Activated CD8-positive, alpha-beta memory T cell treated with anti-CD3 and anti-CD28 coated beads for 36 hours (primary cell): ENCODE data around the gene TMEM74B. TPM values are rescaled to one million over a fixed set of nuclear protein-coding genes. Genes with fewer than 3 reads are reported as not detected.
"Not testable (repeated sequence)": the region's sequence is repeated elsewhere in the genome, so short reads cannot be mapped to it uniquely, and the experiment has no call there.

Experiments
- CTCF ChIA-PET: fragments of 350-600 bp; sonication (Branson Sonifier 250); formaldehyde crosslinking; loops from one replicate; lab custom pipeline; 2021; ENCODE audit warnings: antibody characterized with exemption; lab: Charles Lee
- POLR2A ChIA-PET: fragments of 350-600 bp; sonication (Branson Sonifier 250); formaldehyde crosslinking; loops from one replicate; lab custom pipeline; 2021; ENCODE audit warnings: antibody characterized with exemption; lab: Charles Lee
- total RNA-seq, 2 experiments: library from RNA; stranded (reverse); gene quantifications; one replicate each; pipeline ENCODE4 v1.2.3, GENCODE V29; 2021

Gene TMEM74B
- total RNA-seq, 2 experiments from 2014 or later: 0.23 to 0.40 TPM

DNA sequence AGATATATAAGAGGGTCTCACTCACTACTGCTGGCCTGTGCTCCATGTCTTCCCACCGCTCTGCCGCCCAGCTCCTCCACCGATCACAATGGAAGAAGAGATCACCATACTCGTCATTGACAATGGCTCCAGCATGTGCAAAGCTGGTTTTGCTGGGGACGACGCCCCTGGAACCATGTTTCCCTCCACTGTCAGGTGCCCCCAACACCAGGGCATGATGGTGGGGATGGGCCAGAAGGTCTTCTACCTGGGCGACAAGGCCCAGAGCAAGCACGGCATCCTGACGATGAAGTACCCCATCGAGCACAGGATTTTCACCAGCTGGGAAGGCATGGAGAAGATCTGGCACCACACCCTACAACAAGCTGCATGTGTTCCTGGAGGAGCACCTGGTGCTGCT, 24.3 kb downstream of the TMEM74B start:
- CTCF ChIA-PET: no interaction called here

DNA sequence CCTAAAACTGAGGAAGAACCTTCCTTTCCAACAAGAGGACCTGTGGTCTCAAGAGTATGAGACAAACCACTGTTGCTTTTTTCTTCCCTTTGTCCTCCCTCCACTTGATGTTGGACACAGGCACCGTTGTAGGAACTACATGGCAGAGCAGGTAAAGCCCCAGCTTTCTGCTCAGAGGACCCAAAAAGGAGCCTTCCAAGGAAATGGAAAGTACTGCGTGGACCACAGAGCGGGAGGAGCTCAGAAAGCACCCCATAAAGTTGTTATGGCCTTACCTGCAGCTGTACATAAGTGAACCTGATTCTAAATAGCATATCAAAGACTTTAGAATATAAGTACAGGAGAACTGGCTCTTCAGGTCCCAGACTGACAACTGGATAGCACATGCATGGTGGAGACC, 29.4 kb downstream of the TMEM74B start:
- ChIA-PET CTCF (no interaction called here), POLR2A (no interaction called here)

More for the DNA sequence above, 24.3 kb downstream of the TMEM74B start:
- POLR2A ChIA-PET: no interaction called here

DNA sequence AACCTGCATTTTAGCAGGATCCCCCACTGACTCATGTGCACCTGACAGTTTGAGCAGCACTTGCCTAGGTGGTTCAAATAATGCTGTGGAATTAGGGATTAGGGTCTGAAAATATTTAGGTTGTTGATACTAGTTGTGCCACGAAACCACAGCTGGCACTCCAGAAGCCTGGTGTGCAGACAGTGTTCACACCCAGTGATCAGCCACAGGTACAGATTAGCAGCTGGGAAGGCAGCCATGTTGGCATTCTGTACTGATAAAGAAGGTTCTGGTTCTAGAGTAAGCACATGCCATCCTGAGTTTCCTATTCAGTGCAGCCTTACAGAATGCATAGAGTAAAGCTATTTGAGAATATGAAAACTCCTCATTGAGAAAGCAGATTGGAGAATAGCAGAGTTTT, 30.1 kb downstream of the TMEM74B start:
- ChIA-PET POLR2A (no interaction called here), CTCF (no interaction called here)

DNA sequence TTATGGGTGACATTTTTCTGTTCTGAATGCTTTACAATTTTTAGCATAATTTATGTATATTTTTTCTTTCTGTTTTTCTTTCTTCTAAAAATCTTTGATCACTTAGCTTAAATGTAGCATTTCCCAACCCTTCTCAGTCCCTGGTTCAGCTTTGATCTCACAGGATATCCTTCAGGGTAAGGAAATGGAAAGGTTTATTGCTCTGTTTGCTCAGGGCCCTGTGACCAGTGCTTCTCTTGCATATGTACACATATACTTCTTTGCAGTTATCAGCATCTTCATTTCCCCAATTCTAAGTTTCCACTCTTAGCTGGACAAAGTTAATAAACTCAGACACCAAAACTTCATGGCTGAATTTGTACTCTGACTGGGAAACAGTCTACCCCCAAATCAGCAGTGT, 30.6 kb downstream of the TMEM74B start:
- POLR2A ChIA-PET: no interaction called here
- CTCF ChIA-PET: no interaction called here

DNA sequence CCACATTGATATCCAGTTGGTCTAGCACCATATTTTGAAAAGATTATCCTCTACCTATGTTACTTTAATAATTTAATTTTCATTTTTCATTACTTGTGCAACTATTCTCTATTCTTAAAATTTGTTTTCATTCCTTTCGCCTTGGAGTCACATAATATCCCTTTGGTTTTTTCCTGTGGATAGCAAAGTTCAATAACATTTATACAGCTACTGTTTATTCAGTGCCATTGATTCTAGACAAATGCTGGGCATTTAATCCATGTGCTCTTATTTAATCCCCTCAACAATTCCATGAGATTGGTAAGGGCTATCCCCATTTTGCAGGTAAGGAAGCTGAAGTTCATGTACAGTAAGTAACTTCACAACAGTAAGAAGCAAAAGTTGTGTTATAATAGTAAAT, 33.8 kb downstream of the TMEM74B start:
- ChIA-PET POLR2A (interaction anchor here (0.6 kb wide), 1 partner anchor 1310 kb away, joined by 4 read pairs; no protein-coding TSS in a partner anchor), CTCF (no interaction called here)

DNA sequence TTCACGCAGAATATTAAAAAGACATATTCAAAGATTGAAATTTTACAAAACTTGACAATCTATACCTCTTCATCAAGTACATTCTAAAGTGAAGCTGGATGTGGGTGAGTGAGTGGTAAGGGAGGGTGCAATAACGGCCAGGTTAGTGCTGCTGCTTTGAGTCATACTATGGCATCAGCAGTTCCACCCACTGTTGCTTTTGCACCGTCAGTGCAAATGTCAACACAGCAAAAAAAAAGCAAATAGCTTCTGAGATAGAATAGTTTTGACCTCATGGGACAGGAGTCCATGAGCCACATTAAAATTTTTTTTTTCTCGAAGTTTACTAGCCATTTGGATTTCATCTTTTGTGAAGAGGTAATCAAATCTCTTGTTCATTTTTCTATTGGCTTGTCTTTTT, 34.6 kb downstream of the TMEM74B start:
- ChIA-PET CTCF (no interaction called here), POLR2A (interaction anchor here (0.6 to 0.7 kb wide), 2 partner anchors 29 to 316 kb away, joined by 3 to 6 read pairs; partner anchors contain the start of gene NSFL1C)

DNA sequence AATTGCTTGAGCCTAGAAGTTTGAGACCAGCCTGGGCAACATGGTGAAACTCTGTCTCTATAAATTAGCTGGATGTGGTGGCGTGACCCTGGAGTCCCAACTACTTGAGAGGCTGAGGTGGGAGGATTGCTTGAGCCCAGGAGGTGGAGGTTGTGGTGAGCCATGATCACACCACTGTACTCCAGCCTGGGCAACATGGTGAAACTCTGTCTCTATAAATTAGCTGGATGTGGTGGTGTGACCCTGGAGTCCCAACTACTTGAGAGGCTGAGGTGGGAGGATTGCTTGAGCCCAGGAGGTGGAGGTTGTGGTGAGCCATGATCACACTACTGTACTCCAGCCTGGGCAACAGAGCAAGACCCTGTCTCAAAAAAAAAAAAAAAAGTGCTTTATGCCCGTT, 35.0 kb downstream of the TMEM74B start:
- POLR2A ChIA-PET: interaction anchor here (0.7 kb wide), 1 partner anchor 317 kb away, joined by 6 read pairs; the partner anchor contains the start of gene NSFL1C
- CTCF ChIA-PET: not testable (repeated sequence)

DNA sequence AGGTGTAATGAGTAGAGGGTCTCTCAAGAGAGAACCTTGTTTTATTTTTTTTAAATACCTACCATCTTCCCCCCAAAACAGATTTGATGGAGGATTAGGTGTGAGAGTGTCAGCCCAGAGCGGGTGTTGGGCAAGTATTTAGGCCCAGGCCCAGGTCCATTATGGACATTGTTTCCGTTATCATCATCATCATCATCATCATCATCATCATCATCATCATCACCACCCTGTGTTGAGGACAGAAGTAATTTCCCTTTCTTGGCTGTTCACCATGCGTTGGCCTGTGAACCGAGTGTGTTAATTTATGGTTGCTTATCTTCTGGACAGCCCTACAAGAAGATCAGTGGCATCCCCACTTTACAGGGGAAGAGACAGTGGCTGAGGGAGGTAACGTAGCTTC, 37.8 kb downstream of the TMEM74B start:
- CTCF ChIA-PET: no interaction called here

DNA sequence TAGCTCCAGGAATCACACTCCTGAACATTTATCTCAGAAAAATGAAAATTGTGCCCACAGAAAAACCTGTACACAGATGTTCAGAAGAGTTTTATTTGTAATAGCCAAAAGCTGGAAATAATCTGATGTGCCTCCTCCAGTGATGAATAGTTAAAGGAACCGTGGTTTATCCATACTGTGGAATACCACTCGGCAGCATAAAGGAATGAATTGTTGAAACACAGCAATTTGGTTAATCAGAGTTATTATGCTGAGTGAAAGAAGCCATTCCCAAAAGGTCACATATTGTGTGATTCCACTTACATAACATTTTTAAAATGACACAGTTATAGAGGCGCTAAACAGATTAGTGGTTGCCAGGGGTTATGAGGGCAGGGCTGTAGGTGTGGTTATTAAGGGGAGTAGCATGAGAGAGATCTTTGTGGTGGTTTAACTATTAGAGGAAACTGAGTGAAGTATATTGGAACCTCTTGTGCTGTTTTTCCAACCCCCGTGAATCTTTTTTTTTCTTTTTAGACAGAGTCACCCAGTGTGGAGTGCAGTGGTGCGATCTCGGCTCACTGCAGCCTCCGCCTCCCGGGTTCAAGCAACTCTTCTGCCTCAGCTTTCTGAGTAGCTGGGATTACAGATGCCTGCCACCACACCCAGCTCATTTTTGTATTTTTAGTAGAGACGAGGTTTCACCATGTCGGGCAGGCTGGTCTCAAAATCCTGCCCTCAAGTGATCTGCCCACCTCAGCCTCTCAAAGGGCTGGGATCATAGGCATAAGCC, 40.2 kb downstream of the TMEM74B start:
- ChIA-PET CTCF (no interaction called here), POLR2A (no interaction called here)

More for the DNA sequence above, 37.8 kb downstream of the TMEM74B start:
- POLR2A ChIA-PET: no interaction called here

DNA sequence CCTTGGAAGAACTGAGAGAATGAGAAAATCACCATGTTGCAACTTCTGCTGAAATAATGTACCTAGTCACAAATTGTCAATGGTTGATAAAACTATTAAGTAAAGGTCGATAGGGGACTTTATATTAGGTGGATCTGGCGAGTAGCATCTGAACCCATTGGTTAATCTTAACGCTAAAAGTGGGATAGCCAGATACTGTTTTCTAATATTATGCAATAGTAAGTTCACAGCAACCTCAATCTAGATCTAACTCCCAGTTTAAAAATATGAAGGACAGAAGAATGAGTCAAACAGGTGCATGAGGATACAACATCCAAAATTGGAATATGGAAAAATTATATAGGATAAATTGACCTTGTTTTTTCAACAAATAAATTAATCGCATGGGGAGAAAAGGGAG, 47.5 kb downstream of the TMEM74B start:
- POLR2A ChIA-PET: no interaction called here
- CTCF ChIA-PET: no interaction called here

DNA sequence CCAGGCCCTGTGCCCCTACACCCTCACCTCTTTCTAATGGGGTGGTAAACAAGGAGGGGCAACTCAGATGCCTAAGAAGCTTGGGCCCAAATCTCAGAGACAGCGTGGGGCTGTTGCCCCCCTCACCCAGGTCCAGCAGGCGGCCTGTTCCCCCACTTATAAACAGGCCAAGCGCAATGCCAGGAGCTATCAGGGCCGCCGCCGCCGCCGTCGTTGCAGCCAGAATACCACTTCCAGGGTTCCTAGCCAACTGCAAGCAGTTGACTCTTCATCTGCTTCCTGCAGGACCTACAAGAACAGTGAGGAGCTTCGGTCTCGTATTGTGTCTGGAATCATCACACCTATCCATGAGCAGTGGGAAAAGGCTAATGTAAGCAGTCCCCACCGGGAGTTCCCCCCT, 49.9 kb downstream of the TMEM74B start:
- POLR2A ChIA-PET: no interaction called here

DNA sequence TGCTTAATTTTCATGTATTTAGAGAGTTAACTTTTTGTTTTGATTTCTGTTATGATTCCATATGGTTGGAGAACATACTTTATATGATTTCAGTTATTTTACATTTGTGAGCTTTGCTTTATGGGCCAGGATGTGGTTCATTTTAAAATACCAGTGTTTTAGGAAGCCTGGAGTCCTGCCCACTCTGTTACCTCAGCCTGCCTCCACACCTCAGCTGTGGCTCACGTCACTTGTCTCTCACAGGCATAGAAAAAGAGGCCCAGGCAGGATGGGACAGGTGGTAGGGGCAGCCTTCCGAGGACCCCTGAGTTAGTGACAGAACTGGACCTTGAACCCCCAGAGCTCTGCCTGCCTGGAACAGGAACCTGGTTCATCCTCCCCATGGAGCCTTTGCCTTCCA, 50.4 kb downstream of the TMEM74B start:
- ChIA-PET POLR2A (no interaction called here), CTCF (no interaction called here)

More for the DNA sequence above, 49.9 kb downstream of the TMEM74B start:
- CTCF ChIA-PET: no interaction called here

DNA sequence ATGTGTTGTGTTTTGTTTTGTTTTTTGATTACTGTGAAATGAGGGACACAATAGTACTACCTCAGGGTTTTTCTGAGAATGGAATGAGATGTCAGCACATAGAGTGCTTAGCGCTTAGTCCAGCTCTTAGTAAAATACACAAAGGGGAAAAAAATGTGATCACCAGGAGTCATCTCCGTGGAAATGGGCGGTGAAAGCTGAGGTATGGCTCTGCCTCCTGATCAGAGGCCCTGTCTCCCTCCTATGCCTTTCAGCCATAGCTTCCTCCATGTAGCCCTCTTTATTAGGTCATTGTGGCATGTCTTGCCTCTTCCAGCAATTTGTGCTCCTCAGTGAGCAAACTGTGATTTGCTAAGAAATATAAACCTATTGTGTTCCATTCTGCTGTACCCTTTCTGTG, 53.4 kb downstream of the TMEM74B start:
- POLR2A ChIA-PET: no interaction called here
- CTCF ChIA-PET: no interaction called here

DNA sequence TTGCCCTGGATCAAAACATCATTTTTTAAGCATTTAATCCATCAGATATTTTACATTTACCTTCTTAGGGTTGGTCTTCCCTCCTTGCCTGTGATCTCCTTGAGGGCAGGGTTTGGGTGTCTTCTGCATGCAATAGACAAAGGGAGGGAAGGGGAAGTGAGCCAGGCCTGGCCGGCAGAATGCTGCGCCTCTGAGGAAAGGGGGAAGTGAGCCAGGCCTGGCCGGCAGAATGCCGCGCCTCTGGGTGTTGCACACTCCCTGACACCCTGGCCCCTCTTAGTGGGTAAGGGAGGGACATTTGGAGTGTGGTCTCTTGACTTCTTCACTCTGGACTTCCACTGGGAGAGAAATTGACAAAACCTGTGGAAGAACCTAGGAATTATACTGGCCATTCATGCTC, 53.9 kb downstream of the TMEM74B start:
- POLR2A ChIA-PET: no interaction called here

More for the DNA sequence above, 53.9 kb downstream of the TMEM74B start:
- CTCF ChIA-PET: no interaction called here

Other genes starting within 250 kb of the TMEM74B start
- not detected for gene RSPO4, start 182.7 kb downstream of the TMEM74B start, total RNA-seq
- 100 to 1,000 TPM; 174 to 178 TPM for gene PSMF1, start 66.4 kb downstream of the TMEM74B start, total RNA-seq
- gene C20orf202, start 18.5 kb upstream of the TMEM74B start, total RNA-seq: not detected
- gene RAD21L1, start 41.1 kb upstream of the TMEM74B start, total RNA-seq: not detected
- gene SNPH, start 81.3 kb upstream of the TMEM74B start, total RNA-seq: 1 to 10 TPM; 1.9 to 2.1 TPM
- 1 to 10 TPM; 3.3 to 3.4 TPM for gene SDCBP2, start 144.2 kb upstream of the TMEM74B start, total RNA-seq
- 100 to 1,000 TPM; 300 to 304 TPM for gene FKBP1A, start 208.1 kb upstream of the TMEM74B start, total RNA-seq